ENCODE data around the gene ASB18.

The ASB18 gene

GRCh38 chr2:236177604-236177966, 86.6 kb downstream of the ASB18 start:
- DNase-seq (ENCODE audit: low read depth) = no peak
- H3K4me3 ChIP-seq (ENCODE audit: low read length) = peak overlapping the region; percentile 56

GRCh38 chr2:236176951-236177350, 87.3 kb downstream of the ASB18 start:
- no peak overlapping the region for H3K4me3 ChIP-seq (ENCODE audit: low read length)
- no peak for TF ChIP-seq CTCF (conservative IDR thresholded peaks at IDR 0.05; ENCODE audit: low read depth, low read length)
- DNase-seq (ENCODE audit: low read depth) = no peak

More at GRCh38 chr2:236177604-236177966, 86.6 kb downstream of the ASB18 start:
- peak; percentile 65 for TF ChIP-seq CTCF (conservative IDR thresholded peaks at IDR 0.05; ENCODE audit: low read depth, low read length)

- TF ChIP-seq CTCF (conservative IDR thresholded peaks at IDR 0.05; ENCODE audit: low read depth, low read length) = peak; percentile 84
- DNase-seq (ENCODE audit: low read depth) = no peak
- no peak overlapping the region for H3K4me3 ChIP-seq (ENCODE audit: low read length)
These were observed 87.8 kb downstream of the ASB18 start for GRCh38 chr2:236176417-236176816.

GRCh38 chr2:236175548-236176150, 88.6 kb downstream of the ASB18 start:
- no peak for DNase-seq (ENCODE audit: low read depth)
- H3K4me3 ChIP-seq (ENCODE audit: low read length) = no peak overlapping the region
- no peak for TF ChIP-seq CTCF (conservative IDR thresholded peaks at IDR 0.05; ENCODE audit: low read depth, low read length)

- H3K4me3 ChIP-seq (ENCODE audit: low read length) = no peak overlapping the region
- DNase-seq (ENCODE audit: low read depth) = no peak
- no peak for TF ChIP-seq CTCF (conservative IDR thresholded peaks at IDR 0.05; ENCODE audit: low read depth, low read length)
These were observed 90.2 kb downstream of the ASB18 start for GRCh38 chr2:236173729-236174607.

GRCh38 chr2:236173036-236173728, 91.0 kb downstream of the ASB18 start:
- no peak for TF ChIP-seq CTCF (conservative IDR thresholded peaks at IDR 0.05; ENCODE audit: low read depth, low read length)
- no peak for DNase-seq (ENCODE audit: low read depth)
- H3K4me3 ChIP-seq (ENCODE audit: low read length) = no peak overlapping the region
